ENCODE measurements around the gene OR13H1. TPM values are rescaled to one million over a fixed set of nuclear protein-coding genes. Genes with fewer than 3 reads are reported as not detected.
"Not testable (repeated sequence)": the region's sequence is repeated elsewhere in the genome, so short reads cannot be mapped to it uniquely, and the experiment has no call there.

The OR13H1 gene
- total RNA-seq, 4 donors from 2014 or later, result not detected

GRCh38 chrX:131572372-131573014, 28.6 kb downstream of the OR13H1 start:
- 36 to 42% methylated on average over 5 of the region's 5 CpGs for WGBS, 2 donors
- Histone ChIP-seq H3K27me3 (no peaks in the 10 kb centered on the region), H3K9me3 (no peaks in the 10 kb centered on the region), H3K36me3 (no peaks in the 10 kb centered on the region), H3K4me1 (no peaks in the 10 kb centered on the region), H3K4me3 (replicated peaks in 1 of 3) (no peak overlapping the region), H3K27ac (no peak overlapping the region)
- DNase-seq, result no peak
- TF ChIP-seq POLR2A (IDR thresholded peaks at IDR 0.05) (no peak), CTCF (IDR thresholded peaks at IDR 0.05) (no peak)
- intact Hi-C loops (cut with DNase I), result no loop called here

GRCh38 chrX:131577413-131577812, 33.5 kb downstream of the OR13H1 start:
- Histone ChIP-seq H3K27ac (no peak overlapping the region), H3K36me3 (no peaks in the 10 kb centered on the region), H3K4me3 (replicated peaks in 1 of 3) (no peak overlapping the region), H3K27me3 (no peaks in the 10 kb centered on the region), H3K4me1 (no peaks in the 10 kb centered on the region), H3K9me3 (no peaks in the 10 kb centered on the region)
- intact Hi-C loops (cut with DNase I), result no loop called here
- TF ChIP-seq CTCF (IDR thresholded peaks at IDR 0.05) (no peak), POLR2A (IDR thresholded peaks at IDR 0.05) (no peak)
- no peak for DNase-seq

GRCh38 chrX:131577999-131578734, 34.3 kb downstream of the OR13H1 start:
- no peak overlapping the region for H3K27ac ChIP-seq
- intact Hi-C loops (cut with DNase I), result no loop called here
- H3K4me3 ChIP-seq (replicated peaks in 1 of 3), result no peak overlapping the region
- no peak for DNase-seq
- 87 to 91% methylated on average over 11 of the region's 11 CpGs for WGBS, 2 donors
- H3K4me1 ChIP-seq, result no peaks in the 10 kb centered on the region
- H3K27me3 ChIP-seq, result no peaks in the 10 kb centered on the region
- no peaks in the 10 kb centered on the region for H3K9me3 ChIP-seq
- no peaks in the 10 kb centered on the region for H3K36me3 ChIP-seq
- TF ChIP-seq CTCF (IDR thresholded peaks at IDR 0.05) (no peak), POLR2A (IDR thresholded peaks at IDR 0.05) (no peak)

- DNase-seq; intact Hi-C loops (cut with DNase I): not testable (repeated sequence)
- 95 to 96% methylated on average over 14 to 16 of the region's 34 CpGs for WGBS, 2 donors
Measured at GRCh38 chrX:131578735-131579367, 35.0 kb downstream of the OR13H1 start.

GRCh38 chrX:131588995-131589394, 45.1 kb downstream of the OR13H1 start:
- no peak for DNase-seq
- Histone ChIP-seq H3K9me3 (no peaks in the 10 kb centered on the region), H3K4me1 (no peaks in the 10 kb centered on the region), H3K27ac (no peak overlapping the region), H3K4me3 (replicated peaks in 1 of 3) (no peak overlapping the region), H3K36me3 (no peaks in the 10 kb centered on the region), H3K27me3 (no peaks in the 10 kb centered on the region)
- TF ChIP-seq POLR2A (IDR thresholded peaks at IDR 0.05) (no peak), CTCF (IDR thresholded peaks at IDR 0.05) (no peak)
- 13 to 28% methylated on average over 4 of the region's 4 CpGs for WGBS, 2 donors
- intact Hi-C loops (cut with DNase I), result no loop called here

More at GRCh38 chrX:131578735-131579367, 35.0 kb downstream of the OR13H1 start:
- H3K4me3 ChIP-seq (replicated peaks in 1 of 3); H3K4me1 ChIP-seq; H3K27ac ChIP-seq; H3K9me3 ChIP-seq; H3K27me3 ChIP-seq; H3K36me3 ChIP-seq: not testable (repeated sequence)
